T-cell (primary cell): Measurements from ENCODE around the gene PCDH9. TPM values are rescaled to one million over a fixed set of nuclear protein-coding genes. Genes with fewer than 3 reads are reported as not detected.

Experiments used
- ATAC-seq, 4 experiments: fragments of 200-7000 bp in 3 of 4; fragments of 150-1000 bp in 1 of 4; cut with Tn5 transposase; replicated peaks in 1 of 4; 1 replicate in 3 of 4; 2 replicates in 1 of 4; pipeline ENCODE4 v1.10.0; 2021; ENCODE audit warnings: moderate library complexity in 3 of 4, mild to moderate bottlenecking in 2 of 4, moderate number of reproducible peaks in 1 of 4
- CTCF ChIA-PET, 2 donors: fragments of 300-600 bp; sonication (Branson Sonifier 250); formaldehyde crosslinking; loops; one replicate each; lab custom pipeline; 2022; ENCODE audit warnings: antibody characterized with exemption in 2 of 2; lab: Charles Lee
- POLR2A ChIA-PET, 2 donors: fragments of 300-600 bp; sonication (Branson Sonifier 250); formaldehyde crosslinking; loops; one replicate each; lab custom pipeline; 2022; ENCODE audit warnings: antibody characterized with exemption in 2 of 2; lab: Charles Lee
- DNase-seq, 35 experiments: peaks; one replicate each; pipeline versions ENCODE4 v3.0.0 to v3.0.0-alpha.2; 2013 to 2023
- H3K27ac ChIP-seq: one replicate; pipeline ENCODE4 v1.5.1; 2013; ENCODE audit warnings: low read length
- H3K27me3 ChIP-seq, 2 experiments: replicated peaks in 1 of 2; 1 replicate in 1 of 2; 2 replicates in 1 of 2; pipeline versions ENCODE4 v1.6.1 to v1.7.0; 2013; ENCODE audit warnings: low read length in 1 of 2, mixed read lengths in 1 of 2; ENCODE audit not compliant: control insufficient read depth in 2 of 2, insufficient read depth in 2 of 2; ENCODE audit errors: extremely low read depth in 1 of 2
- H3K36me3 ChIP-seq, 2 donors: 1 replicate in 1 of 2; 2 replicates in 1 of 2; pipeline versions ENCODE4 v1.6.1 to v1.7.0; 2013; ENCODE audit warnings: low read length in 1 of 2; ENCODE audit not compliant: control insufficient read depth in 2 of 2, insufficient read depth in 1 of 2; ENCODE audit errors: extremely low read depth in 1 of 2
- H3K4me1 ChIP-seq, 2 experiments: 1 replicate in 1 of 2; 2 replicates in 1 of 2; pipeline versions ENCODE4 v1.6.1 to v1.7.0; 2013; ENCODE audit warnings: low read length in 2 of 2, mixed read lengths in 1 of 2; ENCODE audit not compliant: insufficient read depth in 2 of 2, control insufficient read depth in 1 of 2; ENCODE audit errors: extremely low read depth in 1 of 2
- H3K4me3 ChIP-seq, 2 donors: 1 replicate in 1 of 2; 2 replicates in 1 of 2; pipeline versions ENCODE4 v1.5.1 to v1.7.0; 2013; ENCODE audit warnings: mild to moderate bottlenecking in 2 of 2, low read length in 1 of 2, moderate library complexity in 1 of 2; ENCODE audit not compliant: control insufficient read depth in 1 of 2; ENCODE audit errors: extremely low read depth in 1 of 2
- H3K9me3 ChIP-seq: 2 replicates; pipeline ENCODE4 v1.7.0; 2013
- H3K27ac Mint-ChIP-seq, 2 donors: one replicate each; pipeline ENCODE4 v1.8.0; 2020 to 2021; ENCODE audit warnings: mild to moderate bottlenecking in 2 of 2, mixed read lengths in 2 of 2
- H3K27me3 Mint-ChIP-seq, 2 donors: one replicate each; pipeline ENCODE4 v1.8.0; 2021 to 2022; ENCODE audit warnings: mixed read lengths in 2 of 2
- H3K36me3 Mint-ChIP-seq: one replicate; pipeline ENCODE4 v1.8.0; 2021; ENCODE audit warnings: mixed read lengths
- H3K4me1 Mint-ChIP-seq, 3 donors: one replicate each; pipeline ENCODE4 v1.8.0; 2020 to 2022; ENCODE audit warnings: mixed read lengths in 3 of 3, mild to moderate bottlenecking in 1 of 3
- H3K4me3 Mint-ChIP-seq, 3 donors: one replicate each; pipeline ENCODE4 v1.8.0; 2020 to 2022; ENCODE audit warnings: mild to moderate bottlenecking in 3 of 3, mixed read lengths in 3 of 3, moderate library complexity in 3 of 3
- H3K9me3 Mint-ChIP-seq, 3 donors: one replicate each; pipeline ENCODE4 v1.8.0; 2020 to 2022; ENCODE audit warnings: mixed read lengths in 3 of 3
- WGBS: methylation state at CpG from one replicate; pipeline ENCODE4 v1.1.5; 2013; ENCODE audit warnings: missing lambda C conversion rate; ENCODE audit not compliant: insufficient coverage; 5-methylcytosine and 5-hydroxymethylcytosine counted together
- total RNA-seq, 35 experiments: library from RNA in 6 of 35; stranded (reverse) in 6 of 35; fragments of 120-200 nt in 1 of 35; gene quantifications; one replicate each; pipeline versions ENCODE4 v1.2.1 to v1.2.4 and lab custom pipeline; 2013 to 2026

PCDH9 gene
- total RNA-seq, 5 donors from 2014 or later (not counting 1 experiment from before 2014, with no cell fraction given): 0.38 to 1.3 (median 0.53) TPM

GRCh38 chr13:66952507-66952906 is 277.6 kb downstream of the PCDH9 start:
- Histone ChIP-seq H3K4me3 (no peak overlapping the region), H3K9me3 (no peaks in the 10 kb centered on the region), H3K27ac (no peak overlapping the region), H3K36me3 (no peaks in the 10 kb centered on the region), H3K27me3 (no peaks in the 10 kb centered on the region), H3K4me1 (no peaks in the 10 kb centered on the region)
- WGBS: 100% methylated on average over 2 of the region's 4 CpGs
- Mint-ChIP-seq H3K27ac (no peak overlapping the region), H3K4me3 (no peak overlapping the region), H3K27me3 (no peaks in the 10 kb centered on the region), H3K9me3 (peaks cover 0 to 5% (median 0%) of the 10 kb centered on the region in 3 donors), H3K4me1 (no peaks in the 10 kb centered on the region), H3K36me3 (no peaks in the 10 kb centered on the region)
- ChIA-PET CTCF (no interaction called here), POLR2A (no interaction called here)
- ATAC-seq (no peak), DNase-seq (no peak)

- Mint-ChIP-seq H3K4me1 (no peaks in the 10 kb centered on the region), H3K9me3 (no peaks in the 10 kb centered on the region), H3K27ac (no peak overlapping the region), H3K36me3 (no peaks in the 10 kb centered on the region), H3K4me3 (no peak overlapping the region), H3K27me3 (no peaks in the 10 kb centered on the region)
- Histone ChIP-seq H3K9me3 (no peaks in the 10 kb centered on the region), H3K4me1 (no peaks in the 10 kb centered on the region), H3K27ac (no peak overlapping the region), H3K36me3 (no peaks in the 10 kb centered on the region), H3K27me3 (no peaks in the 10 kb centered on the region), H3K4me3 (no peak overlapping the region)
- POLR2A ChIA-PET: no interaction called here
- CTCF ChIA-PET: no interaction called here
- no peak for ATAC-seq
- WGBS: 60% methylated on average over 1 of the region's 2 CpGs
- no peak for DNase-seq
Measured at GRCh38 chr13:66951426-66951825, 278.7 kb downstream of the PCDH9 start.

- Mint-ChIP-seq H3K4me3 (no peak overlapping the region), H3K27ac (no peak overlapping the region), H3K36me3 (no peaks in the 10 kb centered on the region), H3K27me3 (no peaks in the 10 kb centered on the region), H3K9me3 (peaks cover 0 to 1% (median under 1%) of the 10 kb centered on the region in 3 donors), H3K4me1 (no peaks in the 10 kb centered on the region)
- no peak for DNase-seq
- CTCF ChIA-PET: interaction anchor here in 1 of 2 donors (0.6 kb wide), 1 partner anchor 60 kb away, joined by 3 read pairs; no protein-coding TSS in a partner anchor
- H3K4me1 ChIP-seq: no peaks in the 10 kb centered on the region
- ATAC-seq: no peak
- POLR2A ChIA-PET: no interaction called here
- H3K27ac ChIP-seq: no peak overlapping the region
- no peaks in the 10 kb centered on the region for H3K9me3 ChIP-seq
- H3K36me3 ChIP-seq: no peaks in the 10 kb centered on the region
- no peak overlapping the region for H3K4me3 ChIP-seq
- H3K27me3 ChIP-seq: no peaks in the 10 kb centered on the region
Measured at GRCh38 chr13:66950666-66951065, 279.5 kb downstream of the PCDH9 start.

GRCh38 chr13:66948910-66949309 is 281.2 kb downstream of the PCDH9 start:
- CTCF ChIA-PET: interaction anchor here in 1 of 2 donors (0.6 kb wide), 1 partner anchor 10 kb away, joined by 3 read pairs; no protein-coding TSS in a partner anchor
- no peaks in the 10 kb centered on the region for H3K9me3 ChIP-seq

GRCh38 chr13:66943530-66943929 is 286.6 kb downstream of the PCDH9 start:
- Histone ChIP-seq H3K4me3 (no peak overlapping the region), H3K27me3 (no peaks in the 10 kb centered on the region), H3K27ac (no peak overlapping the region), H3K36me3 (no peaks in the 10 kb centered on the region), H3K9me3 (no peaks in the 10 kb centered on the region), H3K4me1 (no peaks in the 10 kb centered on the region)
- WGBS: no CpG with 5 or more reads among the region's 3 CpGs
- no peak overlapping the region for H3K4me3 Mint-ChIP-seq
- H3K4me1 Mint-ChIP-seq: no peaks in the 10 kb centered on the region
- no peak overlapping the region for H3K27ac Mint-ChIP-seq
- ChIA-PET POLR2A (no interaction called here), CTCF (no interaction called here)
- H3K27me3 Mint-ChIP-seq: no peaks in the 10 kb centered on the region
- H3K9me3 Mint-ChIP-seq: peaks cover 0 to 24% (median 4%) of the 10 kb centered on the region in 3 donors
- H3K36me3 Mint-ChIP-seq: no peaks in the 10 kb centered on the region
- DNase-seq (no peak), ATAC-seq (no peak)

More at GRCh38 chr13:66948910-66949309, 281.2 kb downstream of the PCDH9 start:
- Mint-ChIP-seq H3K27ac (no peak overlapping the region), H3K9me3 (peaks cover 0 to 6% (median 2%) of the 10 kb centered on the region in 3 donors), H3K36me3 (no peaks in the 10 kb centered on the region), H3K4me3 (no peak overlapping the region), H3K27me3 (no peaks in the 10 kb centered on the region), H3K4me1 (no peaks in the 10 kb centered on the region)
- no peaks in the 10 kb centered on the region for H3K27me3 ChIP-seq
- no peak overlapping the region for H3K4me3 ChIP-seq
- POLR2A ChIA-PET: no interaction called here
- no CpG with 5 or more reads among the region's 6 CpGs for WGBS
- no peaks in the 10 kb centered on the region for H3K36me3 ChIP-seq
- ATAC-seq: no peak
- no peak overlapping the region for H3K27ac ChIP-seq
- H3K4me1 ChIP-seq: no peaks in the 10 kb centered on the region
- DNase-seq: no peak

- no peaks in the 10 kb centered on the region for H3K27me3 Mint-ChIP-seq
- ChIA-PET POLR2A (no interaction called here), CTCF (no interaction called here)
- Histone ChIP-seq H3K4me3 (no peak overlapping the region), H3K27ac (no peak overlapping the region), H3K4me1 (no peaks in the 10 kb centered on the region), H3K27me3 (no peaks in the 10 kb centered on the region), H3K9me3 (no peaks in the 10 kb centered on the region), H3K36me3 (no peaks in the 10 kb centered on the region)
- no peak overlapping the region for H3K27ac Mint-ChIP-seq
- WGBS: no CpG with 5 or more reads among the region's 4 CpGs
- no peak overlapping the region for H3K4me3 Mint-ChIP-seq
- peaks cover 0 to 24% (median 2%) of the 10 kb centered on the region in 3 donors for H3K9me3 Mint-ChIP-seq
- H3K36me3 Mint-ChIP-seq: no peaks in the 10 kb centered on the region
- DNase-seq (no peak), ATAC-seq (no peak)
- H3K4me1 Mint-ChIP-seq: no peaks in the 10 kb centered on the region
Measured at GRCh38 chr13:66940113-66940512, 290.0 kb downstream of the PCDH9 start.

GRCh38 chr13:66937423-66937822 is 292.7 kb downstream of the PCDH9 start:
- POLR2A ChIA-PET: no interaction called here

More at GRCh38 chr13:66937423-66937822, 292.7 kb downstream of the PCDH9 start:
- peaks cover 0 to 20% (median 2%) of the 10 kb centered on the region in 3 donors for H3K9me3 Mint-ChIP-seq
- no peak overlapping the region for H3K4me3 Mint-ChIP-seq
- ATAC-seq (no peak), DNase-seq (no peak)
- no peaks in the 10 kb centered on the region for H3K4me1 ChIP-seq
- H3K4me1 Mint-ChIP-seq: no peaks in the 10 kb centered on the region
- H3K27ac ChIP-seq: no peak overlapping the region
- H3K27me3 Mint-ChIP-seq: no peaks in the 10 kb centered on the region
- no peaks in the 10 kb centered on the region for H3K36me3 ChIP-seq
- no peaks in the 10 kb centered on the region for H3K9me3 ChIP-seq
- CTCF ChIA-PET: no interaction called here
- H3K27me3 ChIP-seq: no peaks in the 10 kb centered on the region
- 60% methylated on average over 2 of the region's 5 CpGs for WGBS
- H3K36me3 Mint-ChIP-seq: no peaks in the 10 kb centered on the region
- no peak overlapping the region for H3K4me3 ChIP-seq
- H3K27ac Mint-ChIP-seq: no peak overlapping the region
